ENCODE measurements around the gene LIX1. TPM values are rescaled to one million over a fixed set of nuclear protein-coding genes. Genes with fewer than 3 reads are reported as not detected.

The LIX1 gene
- total and polyA plus RNA-seq, 5 experiments from 2014 or later, result not detected

DNA sequence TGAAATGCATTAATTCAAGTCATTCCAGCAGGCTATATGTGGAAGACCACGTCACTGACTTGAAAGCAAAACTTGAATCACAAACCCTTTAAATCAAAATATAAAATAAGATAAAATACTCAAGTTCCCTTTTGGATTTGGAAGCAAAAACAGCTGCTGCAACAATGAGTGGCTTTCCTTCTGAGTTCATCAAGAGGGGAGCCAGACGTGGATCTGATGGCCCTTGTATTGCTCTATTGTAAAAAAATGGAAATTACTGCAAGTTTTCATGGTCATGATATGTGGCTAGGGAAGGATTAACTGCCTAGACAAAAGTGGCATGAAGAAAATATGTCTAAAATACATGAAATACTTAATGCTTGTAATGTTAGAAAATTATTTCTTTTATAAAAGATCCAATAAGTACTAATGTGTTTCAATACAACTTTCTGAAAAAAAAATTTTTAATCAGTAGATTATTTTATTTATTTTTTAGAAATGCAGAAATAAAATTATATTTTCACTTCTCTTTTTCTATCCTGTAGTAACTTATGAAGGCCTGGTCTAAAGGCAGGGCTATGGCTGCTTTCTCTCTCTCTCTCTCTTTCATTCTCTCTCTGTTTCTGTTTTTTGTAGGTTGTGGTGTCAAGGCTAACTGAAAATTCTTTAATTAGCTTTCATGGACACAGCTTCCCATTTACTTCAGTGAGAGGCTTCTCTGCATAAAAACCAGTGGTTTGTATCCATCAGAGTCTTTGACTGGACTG lies 24.0 kb downstream of the LIX1 start:
- DNase-seq (no peak), ATAC-seq (no peak)
- Mint-ChIP-seq H3K9me3 (no peaks in the 10 kb centered on the region), H3K4me3 (no peak overlapping the region), H3K27ac (peak overlapping the region in 1 of 10 donors; percentile 7), H3K4me1 (peaks cover 0 to 5% (median 0%) of the 10 kb centered on the region in 4 donors), H3K27me3 (peaks cover 0 to 9% (median 0%) of the 10 kb centered on the region in 5 donors), H3K36me3 (no peaks in the 10 kb centered on the region)
- POLR2A ChIA-PET, result interaction anchor here (0.6 kb wide), 1 partner anchor 77 kb away, joined by 5 read pairs; no protein-coding TSS in a partner anchor

- no peaks in the 10 kb centered on the region for H3K36me3 Mint-ChIP-seq
- POLR2A ChIA-PET, result no interaction called here
- H3K4me3 Mint-ChIP-seq, result no peak overlapping the region
- H3K27me3 Mint-ChIP-seq, result no peaks in the 10 kb centered on the region
- peaks cover 7 to 19% (median 15%) of the 10 kb centered on the region in 4 donors for H3K4me1 Mint-ChIP-seq
- H3K27ac Mint-ChIP-seq, result no peak overlapping the region
- ATAC-seq (no peak), DNase-seq (no peak)
- H3K9me3 Mint-ChIP-seq, result no peaks in the 10 kb centered on the region
These were observed 26.5 kb downstream of the LIX1 start for GRCh38 chr5:97115932-97116331.

GRCh38 chr5:97112230-97112629 lies 30.2 kb downstream of the LIX1 start:
- Mint-ChIP-seq H3K9me3 (no peaks in the 10 kb centered on the region), H3K27ac (peak overlapping the region in 1 of 10 donors; percentile 47), H3K36me3 (no peaks in the 10 kb centered on the region), H3K4me3 (peak overlapping the region in 6 of 10 donors; percentile 11 to 66 (median 50)), H3K27me3 (peaks cover 0 to 2% (median 0%) of the 10 kb centered on the region in 5 donors), H3K4me1 (peaks cover 7 to 19% (median 13%) of the 10 kb centered on the region in 4 donors)
- POLR2A ChIA-PET, result no interaction called here
- no peak for ATAC-seq
- DNase-seq, result no peak

GRCh38 chr5:97111616-97112015 lies 30.8 kb downstream of the LIX1 start:
- ATAC-seq, result peak; percentile 71 to 82
- peaks cover 7 to 19% (median 13%) of the 10 kb centered on the region in 4 donors for H3K4me1 Mint-ChIP-seq
- peaks cover 0 to 2% (median 0%) of the 10 kb centered on the region in 5 donors for H3K27me3 Mint-ChIP-seq
- H3K27ac Mint-ChIP-seq, result peak overlapping the region in 3 of 10 donors; percentile 2 to 35 (median 18)
- DNase-seq, result peak in 6 of 10 donors; percentile 6 to 40 (median 18)
- H3K36me3 Mint-ChIP-seq, result no peaks in the 10 kb centered on the region
- POLR2A ChIA-PET, result no interaction called here
- peak overlapping the region in 8 of 10 donors; percentile 0 to 58 (median 39) for H3K4me3 Mint-ChIP-seq
- H3K9me3 Mint-ChIP-seq, result no peaks in the 10 kb centered on the region

DNA sequence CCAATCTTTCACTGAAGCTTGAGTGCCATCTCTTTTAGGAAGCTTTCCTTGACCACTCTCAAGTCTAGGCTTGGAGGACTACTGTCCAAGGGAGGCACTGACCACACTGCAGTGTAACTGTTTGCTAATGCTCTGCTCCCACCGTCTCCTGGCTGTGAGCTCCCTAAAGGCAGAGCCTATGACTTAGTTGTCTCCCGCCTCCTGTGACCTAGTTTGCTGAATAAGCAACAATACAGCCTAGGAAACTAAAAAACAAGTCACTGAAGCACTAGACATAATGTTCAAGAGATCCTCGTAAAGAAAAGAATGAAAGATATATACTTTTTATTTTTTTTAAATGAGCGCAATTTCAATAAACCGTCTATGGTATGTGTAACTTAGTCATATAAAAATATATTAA lies 31.4 kb downstream of the LIX1 start:
- ATAC-seq (no peak), DNase-seq (no peak)
- Mint-ChIP-seq H3K27ac (peak overlapping the region in 1 of 10 donors; percentile 25), H3K9me3 (no peaks in the 10 kb centered on the region), H3K4me3 (no peak overlapping the region), H3K36me3 (no peaks in the 10 kb centered on the region), H3K4me1 (peaks cover 7 to 19% (median 13%) of the 10 kb centered on the region in 4 donors), H3K27me3 (peaks cover 0 to 2% (median 0%) of the 10 kb centered on the region in 5 donors)
- POLR2A ChIA-PET, result no interaction called here

DNA sequence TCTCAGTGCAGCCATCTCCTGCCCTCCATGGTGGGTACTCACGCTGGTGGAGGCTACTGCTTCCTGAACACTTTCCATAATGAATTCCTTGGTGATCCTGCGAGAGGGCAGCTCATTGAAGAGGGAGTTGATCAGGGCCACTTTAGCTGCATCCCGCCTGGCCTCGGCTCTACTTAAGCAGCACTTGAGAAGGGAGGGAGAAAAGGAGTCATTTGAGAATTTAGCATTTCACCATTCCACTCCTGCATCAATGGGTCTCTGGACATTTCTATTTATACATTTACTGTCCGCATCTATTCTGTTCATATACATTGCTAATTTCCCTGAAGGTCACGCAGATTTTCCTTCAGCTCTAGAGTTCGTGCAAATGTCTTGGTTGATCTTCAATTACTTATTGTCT lies 35.1 kb downstream of the LIX1 start:
- ATAC-seq (no peak), DNase-seq (no peak)
- H3K27me3 Mint-ChIP-seq, result peaks cover 0 to 2% (median 0%) of the 10 kb centered on the region in 5 donors
- no peak overlapping the region for H3K27ac Mint-ChIP-seq
- H3K36me3 Mint-ChIP-seq, result no peaks in the 10 kb centered on the region
- H3K9me3 Mint-ChIP-seq, result no peaks in the 10 kb centered on the region
- no peak overlapping the region for H3K4me3 Mint-ChIP-seq
- peaks cover 5 to 12% (median 11%) of the 10 kb centered on the region in 4 donors for H3K4me1 Mint-ChIP-seq
- POLR2A ChIA-PET, result no interaction called here

- POLR2A ChIA-PET, result no interaction called here
- Mint-ChIP-seq H3K9me3 (no peaks in the 10 kb centered on the region), H3K4me1 (peaks cover 0 to 2% (median under 1%) of the 10 kb centered on the region in 4 donors), H3K27me3 (peaks cover 0 to 4% (median 0%) of the 10 kb centered on the region in 5 donors), H3K27ac (no peak overlapping the region), H3K36me3 (no peaks in the 10 kb centered on the region), H3K4me3 (no peak overlapping the region)
- DNase-seq (no peak), ATAC-seq (no peak)
These were observed 36.2 kb downstream of the LIX1 start for GRCh38 chr5:97106216-97106581.

DNA sequence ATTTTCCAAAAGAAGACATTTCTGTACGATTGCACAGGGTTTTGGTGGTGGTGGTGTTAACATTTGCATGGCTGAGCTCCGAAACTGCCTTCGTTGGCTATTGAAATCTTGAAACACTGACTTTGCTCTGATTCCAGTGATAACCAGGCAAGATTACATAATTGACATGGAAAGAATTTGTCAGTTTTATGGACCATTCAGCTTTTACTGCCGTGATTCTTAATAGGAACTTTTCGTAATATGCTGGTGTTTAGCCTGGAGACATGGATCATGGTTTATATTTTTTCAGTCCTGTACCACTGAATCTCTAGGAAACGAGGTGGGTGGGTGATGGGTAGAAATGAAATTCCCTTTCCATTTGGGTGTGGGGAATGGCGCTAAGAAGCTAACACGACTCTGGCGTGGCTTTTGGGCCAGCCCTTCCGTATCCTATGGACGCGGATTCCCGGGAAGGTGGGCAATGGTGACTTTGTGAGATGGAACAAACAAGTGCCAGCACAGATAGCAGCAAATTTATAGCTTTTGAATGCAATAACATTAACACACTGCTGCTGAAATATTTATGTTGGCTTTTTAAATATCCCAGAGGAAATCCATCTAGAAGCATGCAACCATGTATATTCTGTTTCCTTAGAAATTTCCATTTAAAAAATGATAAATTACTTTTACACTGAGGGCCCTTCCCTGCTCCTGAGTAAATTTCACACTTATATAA lies 36.8 kb downstream of the LIX1 start:
- POLR2A ChIA-PET, result no interaction called here

GRCh38 chr5:97102010-97102470 lies 40.4 kb downstream of the LIX1 start:
- Mint-ChIP-seq H3K9me3 (no peaks in the 10 kb centered on the region), H3K27ac (no peak overlapping the region), H3K4me3 (no peak overlapping the region), H3K4me1 (no peaks in the 10 kb centered on the region), H3K27me3 (peaks cover 0 to 11% (median 3%) of the 10 kb centered on the region in 5 donors), H3K36me3 (peaks cover 0 to 3% (median 0%) of the 10 kb centered on the region in 3 donors)
- no peak for ATAC-seq
- DNase-seq, result no peak
- POLR2A ChIA-PET, result no interaction called here

More for the DNA sequence above, 36.8 kb downstream of the LIX1 start:
- H3K4me3 Mint-ChIP-seq, result no peak overlapping the region
- H3K36me3 Mint-ChIP-seq, result no peaks in the 10 kb centered on the region
- H3K4me1 Mint-ChIP-seq, result peaks cover 0 to 2% (median 0%) of the 10 kb centered on the region in 4 donors
- no peak for ATAC-seq
- no peaks in the 10 kb centered on the region for H3K9me3 Mint-ChIP-seq
- no peak overlapping the region for H3K27ac Mint-ChIP-seq
- no peak for DNase-seq
- H3K27me3 Mint-ChIP-seq, result peaks cover 0 to 4% (median 0%) of the 10 kb centered on the region in 5 donors

DNA sequence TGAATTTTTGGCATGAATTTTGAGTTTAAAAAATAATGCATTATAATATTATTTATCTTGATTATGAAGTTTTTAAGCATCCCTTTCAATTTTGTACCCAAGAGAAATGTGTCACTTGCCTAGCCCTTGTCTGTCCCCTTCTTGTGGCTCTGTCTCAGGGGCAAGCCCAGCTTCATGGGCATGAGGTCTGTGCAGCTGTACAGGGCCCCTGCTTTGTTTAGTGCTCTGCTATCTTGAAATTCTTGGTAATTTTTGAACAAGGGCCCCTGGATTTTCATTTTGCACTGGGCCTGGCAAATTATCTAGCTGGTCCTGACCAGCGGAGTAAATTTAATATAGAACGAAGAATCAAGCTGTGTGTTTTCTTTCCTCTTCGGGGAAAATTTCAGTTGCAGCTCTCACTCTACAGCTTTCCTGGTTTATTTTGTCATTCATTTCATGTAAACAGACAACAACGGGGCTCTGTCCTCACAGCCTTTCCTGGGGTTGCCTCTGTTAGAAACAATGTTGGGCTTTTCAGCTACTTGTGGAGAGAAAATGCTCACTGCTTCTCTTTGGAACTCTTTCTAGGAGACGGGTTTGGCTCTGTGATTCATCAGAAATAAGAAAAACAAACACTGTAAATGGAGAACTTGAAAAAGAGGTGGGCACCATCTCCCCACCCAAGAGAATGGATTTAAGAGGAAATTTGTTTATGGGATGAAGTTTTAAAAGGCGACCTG lies 41.1 kb downstream of the LIX1 start:
- Mint-ChIP-seq H3K9me3 (no peaks in the 10 kb centered on the region), H3K4me1 (no peaks in the 10 kb centered on the region)
- no peak for ATAC-seq

GRCh38 chr5:97100476-97100875 lies 41.9 kb downstream of the LIX1 start:
- Mint-ChIP-seq H3K27ac (no peak overlapping the region), H3K4me3 (no peak overlapping the region), H3K9me3 (no peaks in the 10 kb centered on the region), H3K4me1 (no peaks in the 10 kb centered on the region), H3K27me3 (peaks cover 0 to 11% (median 3%) of the 10 kb centered on the region in 5 donors), H3K36me3 (peaks cover 0 to 3% (median 0%) of the 10 kb centered on the region in 3 donors)
- ATAC-seq, result no peak
- POLR2A ChIA-PET, result no interaction called here
- DNase-seq, result no peak

More for the DNA sequence above, 41.1 kb downstream of the LIX1 start:
- peaks cover 0 to 3% (median 0%) of the 10 kb centered on the region in 3 donors for H3K36me3 Mint-ChIP-seq
- DNase-seq, result no peak
- POLR2A ChIA-PET, result no interaction called here
- H3K27me3 Mint-ChIP-seq, result peaks cover 0 to 11% (median 3%) of the 10 kb centered on the region in 5 donors
- H3K27ac Mint-ChIP-seq, result no peak overlapping the region
- H3K4me3 Mint-ChIP-seq, result no peak overlapping the region

DNA sequence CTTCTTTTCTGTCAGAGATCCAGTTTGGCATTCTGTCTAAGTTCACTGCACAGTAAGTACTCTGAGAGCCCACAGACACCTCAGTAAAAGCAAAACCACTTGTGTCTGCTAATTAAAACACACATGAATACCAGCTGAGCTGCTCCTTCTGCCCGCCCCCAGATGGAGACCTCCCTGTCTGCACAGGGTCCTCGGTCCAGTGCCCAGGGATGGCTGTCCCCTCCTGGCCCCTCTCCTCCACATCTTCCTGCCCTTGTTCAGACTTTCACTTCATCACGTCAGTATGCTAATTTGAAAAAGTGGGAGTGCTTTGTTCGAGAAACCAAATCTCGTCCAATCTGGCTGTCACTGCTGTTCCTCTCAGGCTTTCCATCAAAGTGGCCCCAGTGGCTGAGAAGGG lies 43.5 kb downstream of the LIX1 start:
- no peak for DNase-seq
- Mint-ChIP-seq H3K4me1 (peaks cover 0 to 5% (median under 1%) of the 10 kb centered on the region in 4 donors), H3K36me3 (peaks cover 0 to 3% (median 0%) of the 10 kb centered on the region in 3 donors), H3K27ac (no peak overlapping the region), H3K9me3 (no peaks in the 10 kb centered on the region), H3K4me3 (no peak overlapping the region), H3K27me3 (peaks cover 1 to 15% (median 3%) of the 10 kb centered on the region in 5 donors)
- POLR2A ChIA-PET, result no interaction called here
- no peak for ATAC-seq

Data from naive thymus-derived CD8-positive, alpha-beta T cell (primary cell).